Measurements from ENCODE around the gene IQCH. TPM values are rescaled to one million over a fixed set of nuclear protein-coding genes. Genes with fewer than 3 reads are reported as not detected.

The IQCH gene
- total RNA-seq, 1 donor from 2014 or later = 1.5 TPM

GRCh38 chr15:67365994-67366393 lies 111.4 kb downstream of the IQCH start:
- ATAC-seq (ENCODE audit: low read depth) (no peak), DNase-seq (no peak)
- intact Hi-C loops (cut with micrococcal nuclease) = no loop called here
- CTCF ChIA-PET = no interaction called here
- Mint-ChIP-seq H3K27ac (no peak overlapping the region), H3K27me3 (peaks cover 6% of the 10 kb centered on the region), H3K4me3 (no peak overlapping the region), H3K36me3 (ENCODE audit: low read depth) (no peaks in the 10 kb centered on the region), H3K9me3 (peaks cover 5% of the 10 kb centered on the region), H3K4me1 (no peaks in the 10 kb centered on the region)
- TF ChIP-seq CTCF (IDR thresholded peaks at IDR 0.05) = no peak
- POLR2A ChIA-PET = no interaction called here

- Mint-ChIP-seq H3K27me3 (peaks cover 8% of the 10 kb centered on the region), H3K9me3 (peaks cover 5% of the 10 kb centered on the region), H3K4me1 (no peaks in the 10 kb centered on the region), H3K36me3 (ENCODE audit: low read depth) (no peaks in the 10 kb centered on the region), H3K27ac (no peak overlapping the region), H3K4me3 (no peak overlapping the region)
- ATAC-seq (ENCODE audit: low read depth) (no peak), DNase-seq (no peak)
- intact Hi-C loops (cut with micrococcal nuclease) = no loop called here
- POLR2A ChIA-PET = no interaction called here
- no peak for TF ChIP-seq CTCF (IDR thresholded peaks at IDR 0.05)
- CTCF ChIA-PET = no interaction called here
Observed at GRCh38 chr15:67366904-67367303, 112.3 kb downstream of the IQCH start.

GRCh38 chr15:67369359-67369998 lies 114.9 kb downstream of the IQCH start:
- intact Hi-C loops (cut with micrococcal nuclease) = no loop called here
- ATAC-seq (ENCODE audit: low read depth) = no peak
- no peak overlapping the region for H3K4me3 Mint-ChIP-seq
- no peak for DNase-seq
- ChIA-PET POLR2A (no interaction called here), CTCF (no interaction called here)
- no peak overlapping the region for H3K27ac Mint-ChIP-seq
- no peaks in the 10 kb centered on the region for H3K9me3 Mint-ChIP-seq
- H3K36me3 Mint-ChIP-seq (ENCODE audit: low read depth) = no peaks in the 10 kb centered on the region
- H3K27me3 Mint-ChIP-seq = peaks cover 14% of the 10 kb centered on the region
- no peak for TF ChIP-seq CTCF (IDR thresholded peaks at IDR 0.05)
- H3K4me1 Mint-ChIP-seq = no peaks in the 10 kb centered on the region

GRCh38 chr15:67370206-67370954 lies 115.8 kb downstream of the IQCH start:
- H3K9me3 Mint-ChIP-seq = no peaks in the 10 kb centered on the region
- H3K27ac Mint-ChIP-seq = no peak overlapping the region
- H3K4me3 Mint-ChIP-seq = no peak overlapping the region
- DNase-seq (no peak), ATAC-seq (ENCODE audit: low read depth) (no peak)
- ChIA-PET POLR2A (no interaction called here), CTCF (no interaction called here)
- H3K36me3 Mint-ChIP-seq (ENCODE audit: low read depth) = no peaks in the 10 kb centered on the region
- peaks cover 14% of the 10 kb centered on the region for H3K27me3 Mint-ChIP-seq
- no peak for TF ChIP-seq CTCF (IDR thresholded peaks at IDR 0.05)
- H3K4me1 Mint-ChIP-seq = no peaks in the 10 kb centered on the region
- intact Hi-C loops (cut with micrococcal nuclease) = no loop called here

- no peak overlapping the region for H3K27ac Mint-ChIP-seq
- TF ChIP-seq CTCF (IDR thresholded peaks at IDR 0.05) = no peak
- H3K9me3 Mint-ChIP-seq = no peaks in the 10 kb centered on the region
- DNase-seq (no peak), ATAC-seq (ENCODE audit: low read depth) (no peak)
- H3K4me3 Mint-ChIP-seq = no peak overlapping the region
- H3K27me3 Mint-ChIP-seq = peaks cover 12% of the 10 kb centered on the region
- no peaks in the 10 kb centered on the region for H3K36me3 Mint-ChIP-seq (ENCODE audit: low read depth)
- CTCF ChIA-PET = no interaction called here
- POLR2A ChIA-PET = no interaction called here
- intact Hi-C loops (cut with micrococcal nuclease) = no loop called here
- H3K4me1 Mint-ChIP-seq = no peaks in the 10 kb centered on the region
Observed at GRCh38 chr15:67372543-67372942, 118.0 kb downstream of the IQCH start.

Measured in activated B cell treated with CpG ODN at 0.5 μM for 24 hours (primary cell).